ENCODE measurements around the gene LSMEM2.

DNA sequence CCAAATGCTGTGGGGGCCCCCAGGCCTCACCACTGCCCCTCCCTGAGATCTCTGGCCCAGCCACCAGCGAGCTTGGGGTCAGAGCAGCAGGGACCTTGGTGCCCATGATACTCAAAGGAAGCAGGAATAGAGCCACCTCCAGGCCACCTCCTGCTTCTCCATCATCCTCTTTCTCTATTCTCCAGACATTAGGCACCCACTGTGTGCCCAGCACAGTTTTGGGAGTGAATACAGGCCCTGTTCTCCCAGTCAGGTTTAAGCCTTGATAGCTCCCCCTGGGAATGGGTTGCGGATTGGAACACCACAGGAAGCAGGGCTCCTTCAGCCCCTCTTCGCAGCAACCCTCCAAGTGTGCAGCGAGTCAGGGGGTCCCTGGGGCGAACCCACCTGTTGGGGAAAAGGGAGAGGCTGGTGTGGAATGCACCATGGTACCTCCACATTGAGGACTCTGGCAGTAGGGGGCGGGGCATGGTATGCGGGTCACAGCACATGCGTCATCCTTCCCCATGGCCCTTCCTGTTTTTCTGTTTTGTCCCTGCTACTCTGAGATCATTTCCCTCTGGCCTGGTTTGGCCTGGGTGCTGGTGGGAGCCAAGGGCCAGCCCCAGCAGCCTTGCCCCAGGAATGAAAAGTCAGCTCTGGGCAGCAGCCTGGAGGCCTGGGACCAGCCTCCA, 24.2 kb upstream of the LSMEM2 start:
- TF ChIP-seq EP300 (IDR thresholded peaks at IDR 0.05) (no peak), POLR2A (IDR thresholded peaks at IDR 0.05) (no peak), POLR2AphosphoS5 (IDR thresholded peaks at IDR 0.05) (no peak)
- TF ChIP-seq, protein P1, sequence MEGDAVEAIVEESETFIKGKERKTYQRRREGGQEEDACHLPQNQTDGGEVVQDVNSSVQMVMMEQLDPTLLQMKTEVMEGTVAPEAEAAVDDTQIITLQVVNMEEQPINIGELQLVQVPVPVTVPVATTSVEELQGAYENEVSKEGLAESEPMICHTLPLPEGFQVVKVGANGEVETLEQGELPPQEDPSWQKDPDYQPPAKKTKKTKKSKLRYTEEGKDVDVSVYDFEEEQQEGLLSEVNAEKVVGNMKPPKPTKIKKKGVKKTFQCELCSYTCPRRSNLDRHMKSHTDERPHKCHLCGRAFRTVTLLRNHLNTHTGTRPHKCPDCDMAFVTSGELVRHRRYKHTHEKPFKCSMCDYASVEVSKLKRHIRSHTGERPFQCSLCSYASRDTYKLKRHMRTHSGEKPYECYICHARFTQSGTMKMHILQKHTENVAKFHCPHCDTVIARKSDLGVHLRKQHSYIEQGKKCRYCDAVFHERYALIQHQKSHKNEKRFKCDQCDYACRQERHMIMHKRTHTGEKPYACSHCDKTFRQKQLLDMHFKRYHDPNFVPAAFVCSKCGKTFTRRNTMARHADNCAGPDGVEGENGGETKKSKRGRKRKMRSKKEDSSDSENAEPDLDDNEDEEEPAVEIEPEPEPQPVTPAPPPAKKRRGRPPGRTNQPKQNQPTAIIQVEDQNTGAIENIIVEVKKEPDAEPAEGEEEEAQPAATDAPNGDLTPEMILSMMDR (IDR thresholded peaks at IDR 0.05), result no peak
